ENCODE measurements around the gene GOLGA8B. TPM values are rescaled to one million over a fixed set of nuclear protein-coding genes. Genes with fewer than 3 reads are reported as not detected.

GOLGA8B gene
- total and polyA plus RNA-seq, 2 of the 8 experiments (the other 6 are each of a cell fraction or from before 2014, with no cell fraction given), result 14.1 to 23.3 TPM

GRCh38 chr15:34625007-34625406, 41.6 kb upstream of the GOLGA8B start:
- H2BK15ac ChIP-seq (ENCODE audit: low read length), result no peak overlapping the region
- no peaks in the 10 kb centered on the region for H3K27me3 ChIP-seq (replicated peaks in 1 of 4; ENCODE audit: control insufficient read depth in 3 of 4, extremely low read depth in 1 of 4, insufficient read depth in 3 of 4, low read length in 3 of 4)
- H2AFZ ChIP-seq (ENCODE audit: low read length), result no peak overlapping the region
- no peak overlapping the region for H3K14ac ChIP-seq (ENCODE audit: insufficient read length)
- H3K9ac ChIP-seq (replicated peaks in 1 of 4; ENCODE audit: extremely low read depth in 1 of 4, low read depth in 3 of 4, low read length in 3 of 4), result no peak overlapping the region
- H3K27ac ChIP-seq (ENCODE audit: low read depth, low read length), result no peak overlapping the region
- H3K56ac ChIP-seq (replicated peaks; ENCODE audit: insufficient read length, low read depth, low read length), result no peak overlapping the region
- no peaks in the 10 kb centered on the region for H3K79me2 ChIP-seq (ENCODE audit: control insufficient read depth in 1 of 2, insufficient read depth in 2 of 2, low read length in 2 of 2)
- no peak overlapping the region for H3K18ac ChIP-seq (ENCODE audit: extremely low read depth, low read length)
- CTCF ChIA-PET (ENCODE audit: partially characterized antibody), result no interaction called here
- FAIRE-seq (no peak), DNase-seq (ENCODE audit: low read depth in 1 of 2, low spot score in 2 of 2) (no peak)
- H3K23me2 ChIP-seq (ENCODE audit: low read depth, low read length), result no peaks in the 10 kb centered on the region
- H4K5ac ChIP-seq (ENCODE audit: insufficient read length, low read depth, low read length), result no peak overlapping the region
- no peaks in the 10 kb centered on the region for H3K9me3 ChIP-seq (ENCODE audit: insufficient read depth in 2 of 2, low read depth in 1 of 2, low read length in 1 of 2)
- WGBS, 2 experiments (ENCODE audit: extremely low coverage in 1 of 2, insufficient coverage in 1 of 2, insufficient read length in 1 of 2, insufficient replicate concordance in 2 of 2, low coverage in 1 of 2, low lambda C conversion rate in 2 of 2, missing lambda C conversion rate in 1 of 2), result 88% methylated on average over 5 of the region's 5 CpGs; no CpG with 5 or more reads in 1 of the 2 experiments
- no peak overlapping the region for H4K8ac ChIP-seq (ENCODE audit: extremely low read depth, insufficient read depth, low read length)
- H3K4me3 ChIP-seq (ENCODE audit: extremely low read depth in 1 of 4, insufficient read depth in 2 of 4, low read depth in 3 of 4, low read length in 4 of 4), result no peak overlapping the region
- no peaks in the 10 kb centered on the region for H3K36me3 ChIP-seq (ENCODE audit: control insufficient read depth in 2 of 4, insufficient read depth in 4 of 4, low read length in 3 of 4)
- no peaks in the 10 kb centered on the region for H3K79me1 ChIP-seq (ENCODE audit: low read depth, low read length)
- H2BK20ac ChIP-seq (ENCODE audit: low read length), result no peak overlapping the region
- POLR2A ChIA-PET (ENCODE audit: partially characterized antibody), result no interaction called here
- H3K23ac ChIP-seq (ENCODE audit: insufficient read length), result no peak overlapping the region
- no peak overlapping the region for H2AK5ac ChIP-seq (ENCODE audit: low read depth, low read length)
- no peak overlapping the region for H4K91ac ChIP-seq (replicated peaks; ENCODE audit: insufficient read length, low read length)
- no peak overlapping the region for H2BK5ac ChIP-seq (ENCODE audit: low read depth, low read length)
- TF ChIP-seq E2F6 (IDR thresholded peaks at IDR 0.05), result no peak
- TF ChIP-seq BRCA1 (IDR thresholded peaks at IDR 0.05; ENCODE audit: low read depth, low read length), result no peak
- TF ChIP-seq EP300 (IDR thresholded peaks at IDR 0.05; ENCODE audit: borderline replicate concordance in 1 of 2, low read depth in 2 of 2, low read length in 2 of 2), result no peak
- TF ChIP-seq PHF8 (conservative IDR thresholded peaks at IDR 0.05; ENCODE audit: low read depth, low read length), result no peak
- TF ChIP-seq TBP (IDR thresholded peaks at IDR 0.05; ENCODE audit: low read depth, low read length), result no peak
- no peak for TF ChIP-seq CTBP2 (IDR thresholded peaks at IDR 0.05; ENCODE audit: borderline replicate concordance, insufficient read depth, insufficient read length, low read length)
- no peak for TF ChIP-seq RXRA (IDR thresholded peaks at IDR 0.05; ENCODE audit: insufficient read depth, low read depth, low read length)
- TF ChIP-seq JUND (IDR thresholded peaks at IDR 0.05; ENCODE audit: low read length), result no peak
- TF ChIP-seq MAX (IDR thresholded peaks at IDR 0.05), result no peak
- TF ChIP-seq TCF12 (IDR thresholded peaks at IDR 0.05; ENCODE audit: low read depth, low read length), result no peak
- TF ChIP-seq TAF1 (IDR thresholded peaks at IDR 0.05; ENCODE audit: low read depth, low read length), result no peak
- no peak overlapping the region for H3K4ac ChIP-seq (replicated peaks; ENCODE audit: insufficient read length, low read depth, low read length)
- no peak overlapping the region for H2BK120ac ChIP-seq (replicated peaks; ENCODE audit: low read depth, low read length)
- H4K20me1 ChIP-seq (replicated peaks in 1 of 2; ENCODE audit: control insufficient read depth in 1 of 2, insufficient read depth in 2 of 2, low read length in 2 of 2), result no peaks in the 10 kb centered on the region
- no peaks in the 10 kb centered on the region for H3K4me1 ChIP-seq (replicated peaks in 1 of 4; ENCODE audit: control insufficient read depth in 3 of 4, insufficient read depth in 4 of 4, low read length in 3 of 4)
- H3K4me2 ChIP-seq (ENCODE audit: insufficient read depth in 1 of 2, low read depth in 2 of 2, low read length in 2 of 2), result no peak overlapping the region
- no peak overlapping the region for H2BK12ac ChIP-seq (ENCODE audit: low read depth, low read length)
